Measurements from ENCODE around the gene PLEKHA8.
"Not testable (repeated sequence)": the region's sequence is repeated elsewhere in the genome, so short reads cannot be mapped to it uniquely, and the experiment has no call there.

The PLEKHA8 gene

DNA sequence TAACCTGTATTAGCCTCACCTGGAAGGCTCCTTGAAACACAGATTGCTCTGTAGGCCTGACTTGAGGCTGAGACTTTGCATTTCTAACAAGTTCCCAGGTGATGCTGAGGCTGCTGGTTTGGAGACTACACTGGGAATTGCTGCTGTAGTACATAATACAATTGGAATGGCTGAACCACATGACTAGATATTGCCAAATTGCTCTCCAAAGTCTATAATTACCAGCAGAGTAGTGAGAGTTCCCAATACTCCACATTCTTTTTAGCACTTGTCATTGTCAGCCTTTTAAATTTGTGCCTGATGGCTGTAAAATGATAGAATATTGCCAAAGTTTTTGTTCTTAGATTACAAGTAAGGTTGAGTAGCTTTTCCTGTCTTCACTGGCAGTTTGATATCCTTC is 39.9 kb downstream of the PLEKHA8 start:
- DNase-seq = no peak

DNA sequence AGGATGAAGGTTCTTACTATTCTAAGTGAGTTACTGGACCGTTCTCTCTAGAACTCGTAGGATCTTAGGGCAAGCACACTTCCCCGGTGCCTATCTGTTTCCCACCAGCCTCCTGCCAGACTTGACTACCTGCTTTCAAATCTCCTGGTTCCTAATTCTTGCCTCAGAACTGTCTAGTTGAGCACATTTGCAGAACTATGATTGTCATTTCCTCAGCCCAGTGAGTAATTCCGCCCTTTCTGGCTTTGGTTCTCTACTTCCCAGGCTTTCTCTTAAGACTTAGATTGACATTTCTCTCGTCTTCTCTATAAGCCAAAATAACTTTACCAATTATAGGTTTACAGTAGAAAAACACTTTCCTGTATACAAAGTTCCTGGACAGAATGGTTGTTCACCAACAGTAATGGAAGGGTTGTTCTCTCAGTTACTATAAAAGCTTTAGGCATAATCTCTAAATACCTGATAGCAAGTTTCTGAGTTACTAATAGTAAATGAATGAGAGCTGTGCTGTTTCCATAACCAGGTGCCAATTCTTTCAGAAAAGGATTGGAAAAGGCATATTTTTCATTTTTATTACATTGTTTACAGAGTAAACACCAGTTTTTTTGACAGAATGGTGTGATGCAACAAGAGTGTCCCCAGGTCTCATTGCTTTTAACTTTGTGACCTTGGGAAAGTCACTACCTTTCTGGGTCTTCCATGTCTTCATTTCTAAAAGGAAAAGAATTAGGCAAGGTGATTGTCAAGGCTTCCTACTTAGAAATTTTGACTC is 41.1 kb downstream of the PLEKHA8 start:
- no peak for DNase-seq

DNA sequence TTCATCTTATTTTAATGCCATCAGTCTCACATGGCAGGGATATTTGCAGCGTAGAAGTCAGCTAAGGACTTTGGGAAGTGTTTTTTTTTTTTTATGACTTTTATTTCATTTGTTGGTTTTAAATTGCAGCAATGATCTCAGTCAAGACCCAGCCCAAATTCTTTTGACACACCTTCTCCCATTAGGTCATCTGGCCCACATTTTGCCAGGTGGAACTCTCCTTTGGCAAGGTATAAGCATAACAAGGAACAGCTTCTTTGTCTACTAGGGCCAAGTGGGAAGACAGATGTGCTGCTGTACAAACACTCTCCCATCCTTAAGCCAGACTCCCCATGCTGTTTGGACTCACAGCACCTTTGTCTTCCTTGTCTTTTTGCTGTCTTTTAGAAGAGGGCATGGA is 41.8 kb downstream of the PLEKHA8 start:
- DNase-seq = no peak

DNA sequence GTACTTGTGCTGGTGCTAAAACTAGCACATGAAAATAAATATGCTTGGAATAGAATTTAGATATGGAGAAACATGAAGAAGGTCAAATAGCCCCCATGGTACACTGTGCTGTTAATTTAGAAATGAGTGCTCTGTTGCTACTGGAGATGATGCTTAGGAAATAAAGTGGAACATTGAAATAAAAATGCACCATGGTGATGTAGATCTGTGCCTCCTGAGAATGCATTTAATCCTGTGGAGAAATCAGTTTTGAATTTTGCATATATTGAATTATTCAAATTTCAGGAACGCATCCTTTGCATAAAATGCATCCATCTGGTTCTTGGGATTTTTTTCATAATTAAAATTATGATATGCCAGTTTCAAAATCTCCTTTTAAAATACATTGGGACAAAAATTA is 44.5 kb downstream of the PLEKHA8 start:
- no peak for DNase-seq

DNA sequence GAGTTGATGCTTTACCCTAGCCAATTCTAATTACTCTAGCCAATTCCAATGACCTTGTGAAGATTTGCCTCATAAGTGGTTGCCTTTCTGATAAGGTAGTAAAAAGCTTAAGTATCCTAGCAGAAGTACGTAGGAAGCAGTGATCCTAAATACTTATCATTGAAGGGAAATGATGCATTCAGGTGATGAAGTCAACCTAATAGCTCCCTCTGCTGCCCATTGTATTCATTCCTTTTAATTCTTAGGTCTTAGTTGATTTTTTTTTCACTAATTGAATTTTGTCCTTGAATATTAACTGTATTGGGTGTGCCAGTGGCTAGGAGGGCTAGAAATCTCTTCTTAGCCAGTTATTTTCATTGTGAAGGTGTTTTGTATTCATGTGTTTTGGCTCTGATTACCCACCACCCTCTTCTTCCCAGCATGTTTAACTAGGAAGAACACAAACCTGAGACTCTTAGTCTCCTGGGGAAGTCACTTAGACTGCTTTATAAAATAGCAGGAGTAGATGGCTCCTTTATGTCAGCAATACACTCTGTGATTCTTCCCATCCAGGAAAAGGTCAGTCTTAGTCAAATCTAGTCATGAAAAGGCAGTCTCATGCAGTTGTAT is 46.3 kb downstream of the PLEKHA8 start:
- DNase-seq = peak; percentile 37

DNA sequence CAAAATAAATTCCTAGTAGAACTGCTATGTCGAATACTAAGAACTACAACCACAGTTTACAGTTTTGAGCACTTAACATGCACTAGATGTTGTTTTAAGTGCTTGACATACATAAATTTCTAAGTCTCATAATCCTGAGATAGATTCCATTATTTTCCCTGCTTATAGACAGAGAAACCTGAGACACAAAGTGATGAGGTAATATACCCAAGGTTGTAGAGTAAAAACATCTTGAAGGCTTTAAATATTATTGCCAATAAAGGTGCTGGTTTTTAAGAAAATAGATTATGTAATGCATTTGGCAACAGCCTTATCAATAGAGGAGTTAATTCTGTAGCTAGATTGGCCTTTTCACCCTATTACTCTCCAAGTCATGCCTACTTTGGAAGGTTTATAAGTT is 48.2 kb downstream of the PLEKHA8 start:
- no peak for DNase-seq

DNA sequence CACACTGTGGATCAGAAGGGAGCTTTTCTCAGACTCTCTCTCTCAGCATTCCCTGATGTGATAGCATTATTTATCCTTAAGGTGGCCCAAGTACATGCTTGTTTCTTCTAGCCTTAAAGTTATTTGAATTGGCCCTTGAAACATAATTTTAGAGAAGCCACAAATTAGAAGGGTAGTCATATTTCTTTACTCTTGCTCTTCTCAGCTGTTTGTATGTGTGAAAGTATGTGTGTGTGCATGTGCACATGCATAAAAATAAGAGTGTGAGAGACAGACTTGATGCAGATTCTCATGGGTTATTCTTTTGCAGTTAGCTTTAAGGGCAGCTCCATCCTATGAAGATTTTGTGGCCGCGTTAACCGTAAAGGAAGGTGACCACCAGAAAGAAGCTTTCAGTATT is 50.1 kb downstream of the PLEKHA8 start:
- DNase-seq = no peak

DNA sequence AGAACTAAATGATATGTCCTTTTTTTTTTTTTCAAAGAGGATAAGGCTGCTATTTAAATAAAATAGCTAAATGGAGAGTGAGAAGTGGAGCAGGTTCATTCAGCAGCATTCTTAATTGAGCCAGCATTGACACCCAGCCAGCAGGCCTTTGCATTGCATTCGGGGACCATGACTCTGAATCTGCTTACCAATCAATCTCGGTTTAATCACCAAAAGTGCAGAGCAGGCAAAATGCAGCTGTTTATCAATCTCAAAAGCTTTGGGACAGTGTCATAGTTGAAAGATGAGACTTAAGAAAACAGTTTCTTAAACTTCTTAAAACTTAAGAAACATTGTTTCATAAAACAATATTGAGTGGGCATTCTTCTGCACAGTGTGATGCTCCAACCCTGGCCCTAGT is 51.7 kb downstream of the PLEKHA8 start:
- DNase-seq = no peak

DNA sequence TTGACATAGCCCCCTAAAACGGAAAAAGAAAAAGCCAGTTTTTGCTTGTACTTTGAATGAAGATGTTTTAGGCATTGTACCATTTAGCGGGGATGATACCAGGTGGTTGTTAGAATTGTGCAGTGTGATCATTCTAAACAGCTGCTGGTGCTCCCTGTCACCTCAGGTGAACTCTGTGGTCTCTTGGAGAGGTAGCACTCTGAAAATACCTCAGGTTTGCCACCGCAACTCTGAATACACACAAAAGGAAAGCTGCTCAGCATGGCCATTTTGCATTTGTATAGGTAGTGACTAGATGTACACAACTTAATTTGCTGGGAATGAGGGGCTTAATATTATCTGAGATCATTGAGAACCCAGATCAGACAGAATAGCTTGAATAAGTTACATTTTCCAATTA is 52.6 kb downstream of the PLEKHA8 start:
- no peak for DNase-seq

DNA sequence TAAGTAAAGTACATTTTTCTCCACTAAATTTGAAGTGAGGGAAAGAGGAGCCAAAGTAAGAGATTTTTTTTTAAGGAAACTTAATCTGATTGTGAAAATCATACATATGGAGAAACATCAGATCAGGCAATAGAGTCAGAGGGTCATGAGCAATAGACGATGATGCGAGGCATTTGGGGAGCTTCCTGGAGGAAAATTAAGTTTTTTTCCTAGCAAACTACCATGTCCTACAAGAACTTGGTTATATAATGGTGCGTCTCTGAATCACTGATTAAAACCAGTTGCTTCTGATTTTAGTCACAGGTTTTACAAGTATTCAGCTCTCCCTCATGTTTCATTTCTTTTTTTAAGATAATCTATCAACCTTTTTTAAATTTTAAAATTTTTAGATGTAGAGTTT is 54.5 kb downstream of the PLEKHA8 start:
- DNase-seq = no peak

DNA sequence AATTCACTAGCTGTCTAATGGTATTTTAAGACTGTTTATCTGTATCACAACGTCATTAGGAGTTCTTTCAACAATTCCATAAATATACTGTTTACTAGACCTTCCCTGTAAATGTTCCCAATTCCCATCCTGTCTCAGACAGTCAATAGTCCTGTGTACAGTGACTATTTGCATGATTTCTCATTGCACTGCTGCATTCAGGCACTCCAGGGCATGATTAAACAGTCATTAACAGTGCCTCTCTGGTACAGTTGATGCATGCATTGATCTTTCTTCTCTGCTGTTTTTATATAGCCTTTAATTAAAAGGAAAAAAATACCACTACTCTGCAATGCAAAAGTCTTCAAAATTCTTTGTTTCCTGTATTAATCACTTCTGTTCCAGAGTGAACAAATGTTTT is 55.1 kb downstream of the PLEKHA8 start:
- DNase-seq = no peak

DNA sequence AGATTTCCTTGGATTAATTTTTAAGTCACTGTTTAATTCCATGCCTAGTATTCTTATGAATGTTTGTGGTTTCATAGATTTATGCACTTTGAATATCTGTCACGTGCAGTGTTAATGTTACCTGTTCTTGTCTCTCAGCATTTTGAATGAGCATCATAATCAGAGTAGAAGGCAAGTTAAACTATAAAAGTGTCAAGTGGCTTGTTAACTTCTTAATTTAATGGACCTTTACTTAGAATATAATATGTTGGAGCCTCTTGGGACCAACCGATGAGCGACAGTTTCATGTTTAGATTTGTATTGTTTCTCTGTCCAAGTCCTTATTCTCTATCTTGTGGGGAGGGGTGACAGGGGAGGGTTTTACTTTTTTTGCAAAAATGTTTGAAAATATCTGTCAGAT is 56.0 kb downstream of the PLEKHA8 start:
- no peak for DNase-seq

DNA sequence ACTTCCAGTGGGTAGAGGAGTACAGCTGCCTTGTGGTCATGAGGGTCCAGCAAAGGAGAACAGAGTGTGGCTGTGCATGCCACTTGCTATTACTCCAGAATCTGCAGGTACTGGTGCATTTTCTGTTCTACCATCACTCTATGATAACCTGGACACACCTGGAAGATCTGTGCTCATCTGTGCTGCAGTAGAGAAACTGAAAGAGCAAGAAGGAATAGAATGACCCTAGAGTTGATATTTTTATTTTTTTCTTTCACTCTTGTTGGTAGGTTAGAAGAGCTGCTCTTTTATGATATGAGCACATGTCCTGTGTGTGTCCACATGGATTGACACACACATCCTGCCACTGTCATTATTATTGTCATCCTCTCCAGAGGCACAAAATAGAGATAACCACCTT is 58.3 kb downstream of the PLEKHA8 start:
- no peak for DNase-seq

DNA sequence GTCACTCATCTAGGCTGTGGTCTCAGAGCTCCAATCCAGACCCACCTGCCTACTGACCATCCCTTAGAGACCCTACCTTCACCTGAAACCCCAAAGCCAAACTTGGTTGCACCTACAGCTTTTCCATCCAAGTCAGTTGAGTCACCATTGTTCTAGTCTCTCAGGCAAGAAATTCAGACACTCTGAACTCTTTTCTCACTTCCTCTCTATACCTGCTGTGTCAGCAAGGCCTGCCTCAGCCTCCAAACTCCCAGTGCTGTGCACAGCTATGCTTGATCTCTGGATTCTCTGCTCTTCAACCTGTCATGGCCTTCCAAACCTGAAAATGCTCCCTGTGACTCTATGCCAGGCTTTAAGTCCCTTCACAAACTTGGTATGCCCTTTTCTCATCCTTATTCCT is 59.2 kb downstream of the PLEKHA8 start:
- DNase-seq = no peak

DNA sequence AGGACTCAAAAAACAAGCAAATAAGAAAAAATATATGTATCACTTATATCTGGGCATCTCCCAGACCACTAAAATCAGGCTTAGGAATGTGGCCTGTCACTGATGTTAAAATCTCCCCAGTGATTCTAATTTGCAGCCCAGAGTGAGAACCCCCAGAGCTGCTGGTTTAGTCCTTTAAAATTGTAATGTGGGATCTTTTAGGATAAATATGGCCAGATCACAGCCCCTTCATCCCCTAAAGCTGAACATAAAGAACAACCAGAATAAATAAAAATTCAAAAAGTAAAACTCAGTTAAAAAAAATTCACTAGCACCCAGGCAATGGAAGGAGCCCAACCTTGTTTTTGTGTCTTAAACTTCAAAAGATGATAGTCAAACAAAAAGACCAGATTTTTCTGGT is 60.1 kb downstream of the PLEKHA8 start:
- DNase-seq = no peak

DNA sequence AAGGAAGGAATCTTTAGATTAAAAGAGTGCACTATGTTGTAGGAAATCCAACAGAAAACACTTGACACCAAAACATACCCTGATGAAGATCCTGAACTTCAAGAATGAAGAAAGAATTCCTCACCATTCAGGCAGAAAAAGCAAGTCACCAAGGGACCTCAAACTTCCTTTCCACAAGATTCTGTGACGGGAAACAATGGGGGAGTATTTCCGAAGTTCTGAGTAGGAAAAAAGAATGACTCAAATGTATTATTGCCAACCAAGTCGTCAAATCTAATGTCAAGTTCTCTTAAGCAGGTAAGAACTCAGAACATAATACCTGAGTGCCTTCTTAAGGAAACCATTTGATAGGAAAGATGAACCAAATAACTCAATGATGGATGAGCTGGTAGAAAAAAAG is 61.9 kb downstream of the PLEKHA8 start:
- DNase-seq = no peak

DNA sequence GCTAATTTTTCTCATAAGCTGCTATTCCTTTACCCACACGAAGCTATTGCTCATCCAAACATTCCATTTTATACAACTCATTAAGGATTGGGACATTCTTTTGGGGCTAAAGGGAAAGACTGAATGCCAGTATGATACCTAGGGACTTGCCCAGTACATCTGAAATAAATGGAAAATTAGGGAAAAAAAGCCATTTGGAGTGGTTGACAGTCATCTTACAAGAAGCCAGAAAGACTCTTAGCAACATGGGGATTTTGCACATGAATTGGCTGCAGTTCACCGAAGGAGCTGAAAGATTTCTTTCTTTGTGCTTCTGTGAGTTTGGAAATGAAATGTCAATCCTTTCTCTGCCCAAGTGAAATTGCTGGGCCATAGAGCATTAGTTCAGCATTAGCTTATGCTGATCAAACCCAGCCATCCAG is 63.3 kb downstream of the PLEKHA8 start:
- DNase-seq = no peak

DNA sequence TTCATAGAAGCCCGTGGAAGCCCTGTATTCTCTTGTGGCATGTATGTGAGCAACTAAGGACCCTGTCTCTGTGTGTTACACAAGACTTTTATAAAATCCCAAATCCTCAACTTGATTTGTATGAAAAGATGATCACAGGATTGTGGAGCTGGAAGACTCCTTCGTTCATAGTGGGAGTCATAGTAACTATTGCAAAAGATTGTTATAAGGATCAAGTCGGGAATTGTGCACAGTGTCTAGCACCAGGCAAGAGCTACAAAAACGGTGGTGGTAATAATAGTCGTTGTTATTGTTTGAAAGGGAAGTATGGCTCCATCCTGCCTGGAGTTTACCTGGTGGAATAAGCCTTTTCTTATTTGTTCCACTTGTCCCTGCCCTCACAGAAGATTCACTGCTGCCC is 63.8 kb downstream of the PLEKHA8 start:
- no peak for DNase-seq

DNA sequence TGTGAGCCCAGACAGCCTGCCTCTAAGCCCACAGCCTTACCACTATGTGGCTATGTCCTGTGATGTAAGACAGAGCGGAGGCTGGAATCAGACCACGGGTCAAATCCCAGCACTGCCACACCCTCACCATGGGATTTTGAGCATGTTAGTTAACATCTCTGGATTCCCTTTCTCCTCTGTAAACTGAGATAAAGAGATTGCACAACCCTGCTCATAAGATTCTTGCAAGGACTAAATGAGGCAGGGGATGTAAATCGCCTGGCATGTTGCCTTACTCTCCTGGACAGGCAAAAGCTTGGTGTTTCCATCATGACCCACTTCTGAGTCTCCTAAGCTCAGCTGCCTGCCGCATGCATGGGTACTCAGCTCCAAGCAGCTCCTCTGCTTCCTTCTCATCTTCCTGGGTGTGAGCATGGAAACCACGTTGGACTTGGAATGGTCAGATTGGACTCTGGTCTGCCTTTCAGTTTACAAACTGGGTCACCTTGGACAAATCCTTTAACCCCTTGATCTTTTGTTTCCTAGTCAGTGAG is 65.3 kb downstream of the PLEKHA8 start:
- no peak for DNase-seq

DNA sequence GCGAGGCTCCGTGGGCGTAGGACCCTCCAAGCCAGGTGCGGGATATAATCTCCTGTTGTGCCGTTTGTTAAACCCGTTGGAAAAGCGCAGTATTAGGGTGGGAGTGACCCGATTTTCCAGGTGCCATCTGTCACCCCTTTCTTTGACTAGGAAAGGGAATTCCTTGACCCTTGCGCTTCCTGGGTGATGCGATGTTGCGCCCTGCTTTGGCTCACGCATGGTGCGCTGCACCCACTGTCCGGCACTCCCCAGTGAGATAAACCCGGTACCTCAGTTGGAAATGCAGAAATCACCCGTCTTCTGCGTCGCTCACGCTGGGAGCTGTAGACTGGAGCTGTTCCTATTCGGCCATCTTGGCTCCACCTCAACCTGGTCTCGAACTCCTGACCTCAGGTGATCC is 70.4 kb downstream of the PLEKHA8 start:
- not testable (repeated sequence) for DNase-seq

DNA sequence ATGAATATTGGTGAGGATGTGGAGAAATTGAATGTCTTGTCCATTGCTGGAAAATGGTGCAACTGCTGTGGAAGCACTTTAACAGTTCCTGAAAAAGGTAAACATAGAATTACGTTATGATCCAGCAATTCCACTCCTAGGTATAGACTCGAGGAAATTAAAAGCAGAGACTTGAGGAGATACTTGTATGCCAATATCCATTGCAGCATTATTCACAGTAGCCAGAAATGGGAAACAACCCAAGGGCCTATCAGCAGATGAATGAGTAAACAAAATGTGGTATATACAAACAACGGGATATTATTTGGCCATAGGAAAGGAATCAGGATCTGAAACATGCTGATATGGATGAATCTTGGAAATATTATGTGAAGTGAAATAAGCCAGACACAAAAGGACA is 74.1 kb downstream of the PLEKHA8 start:
- no peak for DNase-seq

DNA sequence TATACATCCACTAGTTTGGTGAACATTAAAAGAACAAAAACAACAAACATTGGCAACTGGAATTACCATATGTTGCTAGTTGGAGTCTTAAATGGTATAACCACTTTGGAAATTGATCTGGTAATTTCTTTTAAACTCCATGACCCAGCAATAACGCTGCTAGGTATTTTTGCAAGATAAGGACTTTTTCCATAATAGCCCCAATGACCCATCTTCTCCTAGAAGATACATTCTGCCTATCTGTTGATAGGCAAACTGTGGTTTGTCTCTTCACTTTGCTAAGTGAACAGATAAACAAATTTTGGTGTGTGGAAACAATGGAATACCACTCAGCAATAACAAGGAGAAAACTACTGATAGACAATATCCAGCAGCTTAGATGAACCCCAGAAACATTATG is 75.9 kb downstream of the PLEKHA8 start:
- no peak for DNase-seq

DNA sequence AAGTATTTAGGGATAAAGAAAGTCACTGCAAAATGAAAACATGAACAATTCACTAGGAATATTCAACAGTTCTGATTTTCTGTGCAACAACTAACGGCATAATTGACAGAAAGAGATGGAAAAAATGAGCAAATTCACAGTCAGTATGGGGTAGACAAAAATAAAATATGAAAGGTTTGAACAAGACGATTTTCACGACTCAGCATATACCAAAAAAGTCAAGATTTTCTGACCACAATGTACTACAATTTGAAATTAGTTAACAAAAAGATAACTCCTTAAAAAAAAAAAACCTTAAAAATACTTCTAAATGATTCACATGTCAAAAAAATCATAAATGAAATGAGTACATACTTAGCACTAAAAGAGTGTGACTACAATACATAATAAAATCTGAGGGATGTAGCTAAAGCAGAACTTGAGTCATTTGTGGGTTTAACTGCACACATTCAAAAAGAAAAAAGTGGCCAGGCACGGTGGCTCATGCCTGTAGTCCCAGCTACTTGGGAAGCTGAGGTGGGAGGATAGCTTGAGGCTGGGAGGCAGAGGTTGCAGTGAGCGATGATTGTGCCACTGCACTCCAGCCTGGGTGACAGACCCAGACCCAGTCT is 84.0 kb downstream of the PLEKHA8 start:
- no peak for DNase-seq

DNA sequence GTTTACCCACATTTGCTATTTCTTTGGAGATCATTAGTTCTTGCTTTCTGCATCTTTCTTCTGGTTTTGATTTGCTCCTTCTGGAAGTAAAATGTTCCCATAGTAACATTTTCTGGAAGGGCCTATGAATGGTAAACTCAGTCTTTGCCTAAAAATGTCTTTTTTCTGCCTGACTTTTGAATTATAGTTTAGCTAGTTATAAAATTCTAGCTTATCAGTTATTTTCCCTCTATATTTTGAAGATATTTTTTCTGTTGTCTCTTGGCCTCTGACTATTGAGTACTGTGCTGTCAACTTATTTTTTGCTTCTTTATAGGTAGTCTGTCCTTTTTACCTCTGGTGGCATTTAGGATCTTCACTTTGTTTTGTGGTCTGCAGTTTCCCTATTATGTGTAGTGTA is 84.9 kb downstream of the PLEKHA8 start:
- DNase-seq = no peak

Measured in NCI-H2081 treated with DMSO at 0.1 percent for 48 hours (cell line).